ENCODE measurements around the gene SPHKAP. TPM values are rescaled to one million over a fixed set of nuclear protein-coding genes. Genes with fewer than 3 reads are reported as not detected.

The SPHKAP gene
- polyA plus RNA-seq, 2 of the 4 experiments (the other 2 are of a cell fraction): 0.01 TPM; not detected in 1

GRCh38 chr2:227932001-227932400 is 249.5 kb downstream of the SPHKAP start:
- ChIA-PET CTCF (interaction anchor here (0.5 to 1.3 kb wide), 4 partner anchors 9 to 52 kb away, joined by 3 to 4 read pairs (median 4); no protein-coding TSS in a partner anchor), POLR2A (no interaction called here)
- no peak overlapping the region for H3K4me2 ChIP-seq
- TF ChIP-seq JUN (IDR thresholded peaks at IDR 0.05) (no peak), RNF2 (IDR thresholded peaks at IDR 0.05; ENCODE audit: borderline replicate concordance, low read depth) (no peak), JUNB (IDR thresholded peaks at IDR 0.05) (no peak), ATOH8 (CRISPR knock-in tag; IDR thresholded peaks at IDR 0.05; ENCODE audit: low read depth) (no peak), RFX5 (IDR thresholded peaks at IDR 0.05) (no peak), CEBPB (IDR thresholded peaks at IDR 0.05) (no peak), NFE2L2 (conservative IDR thresholded peaks at IDR 0.05; ENCODE audit: low read length) (no peak), TFCP2L1 (CRISPR knock-in tag; IDR thresholded peaks at IDR 0.05) (no peak), EP300 (IDR thresholded peaks at IDR 0.05) (no peak), ZC3H11A (IDR thresholded peaks at IDR 0.05) (no peak), NPAS2 (CRISPR knock-in tag; IDR thresholded peaks at IDR 0.05; ENCODE audit: borderline replicate concordance) (no peak), CBX8 (IDR thresholded peaks at IDR 0.05) (no peak), ELK1 (IDR thresholded peaks at IDR 0.05; ENCODE audit: low read depth, low read length) (no peak), FOXS1 (CRISPR knock-in tag; IDR thresholded peaks at IDR 0.05) (no peak), HOXB5 (CRISPR knock-in tag; IDR thresholded peaks at IDR 0.05) (no peak), HMGXB4 (CRISPR knock-in tag; IDR thresholded peaks at IDR 0.05; ENCODE audit: borderline replicate concordance) (no peak), CTCF (IDR thresholded peaks at IDR 0.05) (no peak)
- no peak for ATAC-seq
- DNase-seq (ENCODE audit: low read depth in 1 of 2, low spot score in 1 of 2): no peak
- H3K27ac ChIP-seq: no peak overlapping the region
- no peaks in the 10 kb centered on the region for H3K4me1 ChIP-seq
- FAIRE-seq: no peak
- 0 out of 3 replicates have a peak, but pooled peaks cover 3% of the 10 kb centered on the region for H3K9me3 ChIP-seq
- WGBS (ENCODE audit: missing lambda C conversion rate): 74% methylated on average over 6 of the region's 6 CpGs
- H3K4me3 ChIP-seq: no peak overlapping the region

Small RNAs within 50 kb of the gene (small RNA-seq; reads per million reads assigned to genes)
- gene RNU6-624P: 0 reads per million in 6 experiments

All from A549 (cell line).